Trophoblast cell (in vitro differentiated cells and primary cell): ENCODE data around the gene MAU2.

Experiments
- DNase-seq, 2 donors: peaks; one replicate each; pipeline ENCODE4 v3.0.0-alpha.2; 2016
- H2AFZ ChIP-seq: 2 replicates; pipeline ENCODE4 v1.6.1; 2013; ENCODE audit warnings: low read length, moderate library complexity, mild to moderate bottlenecking; ENCODE audit not compliant: insufficient read depth, poor library complexity
- H2AK5ac ChIP-seq: 2 replicates; pipeline ENCODE4 v1.6.1; 2013; ENCODE audit warnings: mild to moderate bottlenecking, low read length
- H2BK120ac ChIP-seq: 2 replicates; pipeline ENCODE4 v1.6.1; 2013; ENCODE audit warnings: low read length, mild to moderate bottlenecking, moderate library complexity; ENCODE audit not compliant: insufficient read depth, poor library complexity
- H2BK12ac ChIP-seq: 2 replicates; pipeline ENCODE4 v1.6.1; 2013; ENCODE audit warnings: mild to moderate bottlenecking, low read length, moderate library complexity
- H2BK5ac ChIP-seq: 2 replicates; pipeline ENCODE4 v1.6.1; 2013; ENCODE audit warnings: low read length, low read depth, moderate library complexity, mild to moderate bottlenecking; ENCODE audit not compliant: poor library complexity
- H3K14ac ChIP-seq: 2 replicates; pipeline ENCODE4 v1.6.1; 2013; ENCODE audit warnings: mild to moderate bottlenecking, low read length
- H3K18ac ChIP-seq: 2 replicates; pipeline ENCODE4 v1.6.1; 2013; ENCODE audit warnings: mild to moderate bottlenecking, low read length
- H3K23ac ChIP-seq: 2 replicates; pipeline ENCODE4 v1.6.1; 2013; ENCODE audit warnings: low read length
- H3K27ac ChIP-seq: 2 replicates; pipeline ENCODE4 v1.5.1; 2013; ENCODE audit warnings: low read depth, mild to moderate bottlenecking, inconsistent platforms, low read length, moderate library complexity
- H3K27me3 ChIP-seq: 2 replicates; pipeline ENCODE4 v1.6.1; 2013; ENCODE audit warnings: inconsistent platforms, mild to moderate bottlenecking, low read length, moderate library complexity; ENCODE audit not compliant: insufficient read depth
- H3K36me3 ChIP-seq, 2 experiments: 1 replicate in 1 of 2; 2 replicates in 1 of 2; pipeline ENCODE4 v1.6.1; 2013; ENCODE audit warnings: low read length in 2 of 2, mild to moderate bottlenecking in 2 of 2, moderate library complexity in 1 of 2; ENCODE audit not compliant: insufficient read depth in 2 of 2, control insufficient read depth in 1 of 2
- H3K4ac ChIP-seq: 2 replicates; pipeline ENCODE4 v1.6.1; 2013; ENCODE audit warnings: low read depth, mild to moderate bottlenecking, low read length, moderate library complexity
- H3K4me1 ChIP-seq, 2 experiments: 1 replicate in 1 of 2; 2 replicates in 1 of 2; pipeline ENCODE4 v1.6.1; 2013; ENCODE audit warnings: low read length in 2 of 2, mild to moderate bottlenecking in 2 of 2, moderate library complexity in 1 of 2; ENCODE audit not compliant: insufficient read depth in 2 of 2, control insufficient read depth in 1 of 2
- H3K4me2 ChIP-seq: 2 replicates; pipeline ENCODE4 v1.6.1; 2013; ENCODE audit warnings: inconsistent platforms, mild to moderate bottlenecking, low read length, moderate library complexity
- H3K4me3 ChIP-seq: 2 replicates; pipeline ENCODE4 v1.5.1; 2013; ENCODE audit warnings: mild to moderate bottlenecking, low read depth, low read length, inconsistent platforms
- H3K79me1 ChIP-seq: one replicate; pipeline ENCODE4 v1.6.1; 2013; ENCODE audit warnings: low read length
- H3K79me2 ChIP-seq: 2 replicates; pipeline ENCODE4 v1.6.1; 2013; ENCODE audit warnings: low read length, mild to moderate bottlenecking; ENCODE audit not compliant: control insufficient read depth, insufficient read depth, poor library complexity
- H3K9ac ChIP-seq: 2 replicates; pipeline ENCODE4 v1.6.1; 2013; ENCODE audit warnings: mild to moderate bottlenecking, low read length
- H3K9me3 ChIP-seq: 2 replicates; pipeline ENCODE4 v1.6.1; 2013; ENCODE audit warnings: low read depth, mild to moderate bottlenecking, control low read depth, inconsistent platforms, low read length; ENCODE audit not compliant: insufficient read depth
- H4K12ac ChIP-seq: 2 replicates; pipeline ENCODE4 v1.6.1; 2013; ENCODE audit warnings: low read depth, mild to moderate bottlenecking, low read length, moderate library complexity
- H4K8ac ChIP-seq: 2 replicates; pipeline ENCODE4 v1.6.1; 2013; ENCODE audit warnings: low read depth, mild to moderate bottlenecking, low read length, moderate library complexity
- H4K91ac ChIP-seq: one replicate; pipeline ENCODE4 v1.6.1; 2013; ENCODE audit warnings: low read depth, mild to moderate bottlenecking, low read length, moderate library complexity
- WGBS: extraction: QIAGEN DNeasy Blood & Tissue Kit; methylation state at CpG from one replicate; pipeline ENCODE4 v1.1.7; 2013; ENCODE audit warnings: missing lambda C conversion rate; ENCODE audit not compliant: insufficient read length, insufficient coverage; ENCODE audit errors: extremely low coverage; 5-methylcytosine and 5-hydroxymethylcytosine counted together

MAU2 gene

GRCh38 chr19:19404879-19405860 lies 84.5 kb downstream of the MAU2 start, which contains the start of gene GATAD2A:
TSS of gene GATAD2A (plus strand) at chr19:19405675. CDS start at chr19:19465346, 59,671 bp downstream.
- H3K79me2 ChIP-seq, result peaks cover 21% of the 10 kb centered on the region
- H3K9me3 ChIP-seq, result no peaks in the 10 kb centered on the region
- H3K23ac ChIP-seq, result no peak within 1 kb of the TSS
- H3K27ac ChIP-seq, result peak within 1 kb of the TSS; percentile 81
- peak within 1 kb of the TSS; percentile 96 for H4K91ac ChIP-seq
- peaks cover 15% of the 10 kb centered on the region for H3K79me1 ChIP-seq
- DNase-seq, result peak; percentile 95
- peak within 1 kb of the TSS; percentile 94 for H3K18ac ChIP-seq
- peak within 1 kb of the TSS; percentile 96 for H3K14ac ChIP-seq
- peak within 1 kb of the TSS; percentile 84 for H4K8ac ChIP-seq
- H2BK5ac ChIP-seq, result peak within 1 kb of the TSS; percentile 96
- peak within 1 kb of the TSS; percentile 71 for H2AK5ac ChIP-seq
- no CpG with 5 or more reads among the region's 90 CpGs for WGBS
- no peaks in the 10 kb centered on the region for H3K27me3 ChIP-seq
- H3K4me3 ChIP-seq, result peak within 1 kb of the TSS; percentile 87
- peak within 1 kb of the TSS; percentile 73 for H4K12ac ChIP-seq
- peaks cover 0 to 2% of the 10 kb centered on the region in 2 experiments for H3K36me3 ChIP-seq
- peak within 1 kb of the TSS; percentile 100 for H3K4ac ChIP-seq
- H3K4me2 ChIP-seq, result peak within 1 kb of the TSS; percentile 96
- H3K4me1 ChIP-seq, result peaks cover 13 to 21% of the 10 kb centered on the region in 2 experiments
- peak within 1 kb of the TSS; percentile 84 for H3K9ac ChIP-seq
- peak within 1 kb of the TSS; percentile 45 for H2BK12ac ChIP-seq
- peak within 1 kb of the TSS; percentile 89 for H2BK120ac ChIP-seq
- peak within 1 kb of the TSS; percentile 66 for H2AFZ ChIP-seq

GRCh38 chr19:19405971-19406877 lies 85.6 kb downstream of the MAU2 start:
- peak overlapping the region; percentile 96 for H2BK5ac ChIP-seq
- H3K36me3 ChIP-seq, result peaks cover 3 to 5% of the 10 kb centered on the region in 2 experiments
- H3K9ac ChIP-seq, result peak overlapping the region; percentile 84
- H3K79me2 ChIP-seq, result peaks cover 29% of the 10 kb centered on the region
- peaks cover 15% of the 10 kb centered on the region for H3K79me1 ChIP-seq
- peak overlapping the region; percentile 96 for H4K91ac ChIP-seq
- DNase-seq, result peak in 1 of 2 donors; percentile 20
- no peaks in the 10 kb centered on the region for H3K9me3 ChIP-seq
- H3K18ac ChIP-seq, result peak overlapping the region; percentile 94
- H3K4ac ChIP-seq, result peak overlapping the region; percentile 100
- H3K23ac ChIP-seq, result no peak overlapping the region
- no CpG with 5 or more reads among the region's 87 CpGs for WGBS
- H2BK120ac ChIP-seq, result peak overlapping the region; percentile 89
- peak overlapping the region; percentile 96 for H3K4me2 ChIP-seq
- peaks cover 17 to 31% of the 10 kb centered on the region in 2 experiments for H3K4me1 ChIP-seq
- H2AK5ac ChIP-seq, result peak overlapping the region; percentile 67
- H2AFZ ChIP-seq, result peak overlapping the region; percentile 66
- peak overlapping the region; percentile 45 for H2BK12ac ChIP-seq
- no peaks in the 10 kb centered on the region for H3K27me3 ChIP-seq
- peak overlapping the region; percentile 87 for H3K4me3 ChIP-seq
- peak overlapping the region; percentile 84 for H4K8ac ChIP-seq
- H3K14ac ChIP-seq, result peak overlapping the region; percentile 96
- peak overlapping the region; percentile 73 for H4K12ac ChIP-seq
- peak overlapping the region; percentile 81 for H3K27ac ChIP-seq

DNA sequence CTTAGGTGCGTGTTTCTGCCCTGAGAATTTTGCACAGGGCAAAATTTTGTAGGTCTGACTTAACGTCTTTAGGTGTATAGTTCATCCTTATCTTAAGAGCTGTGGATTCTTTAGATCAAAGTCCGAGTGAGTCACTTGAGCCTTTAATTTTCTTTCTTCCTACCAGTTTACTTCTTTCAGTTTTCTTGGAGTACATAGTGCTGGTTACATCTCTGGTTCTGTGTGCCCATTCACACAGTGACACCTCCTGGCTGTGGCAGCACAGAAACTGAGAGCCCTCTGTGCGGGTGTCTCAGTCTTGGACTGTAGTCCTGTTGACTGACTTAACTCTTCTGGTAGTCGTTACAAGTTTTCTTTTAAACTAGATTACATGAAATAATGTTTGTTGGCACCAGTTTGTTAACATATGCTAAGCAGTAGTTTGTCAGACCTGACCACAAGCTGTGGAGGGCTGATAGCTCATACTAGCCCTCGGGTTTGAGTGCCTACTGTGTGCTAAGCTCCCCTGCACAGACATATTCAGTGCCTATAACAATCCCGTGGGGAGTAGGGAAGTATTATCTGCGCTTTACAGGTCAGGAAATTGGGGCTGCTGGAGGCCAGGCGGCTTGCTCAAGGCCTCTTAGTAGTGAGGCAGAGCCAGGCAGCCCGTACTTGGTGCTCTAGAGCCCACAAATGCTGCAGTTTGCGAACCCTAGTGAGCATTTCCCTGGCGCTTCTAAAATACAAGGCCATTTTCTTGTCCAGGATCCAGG lies 86.4 kb downstream of the MAU2 start:
- peaks cover 15% of the 10 kb centered on the region for H3K79me1 ChIP-seq
- peak overlapping the region; percentile 80 for H3K23ac ChIP-seq
- peak overlapping the region; percentile 77 for H3K18ac ChIP-seq
- no peak overlapping the region for H2AFZ ChIP-seq
- peak overlapping the region; percentile 46 for H3K27ac ChIP-seq
- H2BK120ac ChIP-seq, result no peak overlapping the region
- no peaks in the 10 kb centered on the region for H3K9me3 ChIP-seq
- H3K36me3 ChIP-seq, result peaks cover 4 to 5% of the 10 kb centered on the region in 2 experiments
- peak overlapping the region; percentile 63 for H3K4ac ChIP-seq
- peak overlapping the region; percentile 30 for H4K91ac ChIP-seq
- peak overlapping the region; percentile 74 for H4K12ac ChIP-seq
- H3K14ac ChIP-seq, result no peak overlapping the region
- H3K79me2 ChIP-seq, result peaks cover 34% of the 10 kb centered on the region
- H3K4me3 ChIP-seq, result peak overlapping the region; percentile 71
- H2BK12ac ChIP-seq, result no peak overlapping the region
- H3K27me3 ChIP-seq, result no peaks in the 10 kb centered on the region
- peak overlapping the region; percentile 84 for H3K9ac ChIP-seq
- H3K4me2 ChIP-seq, result peak overlapping the region; percentile 68
- no CpG with 5 or more reads among the region's 12 CpGs for WGBS
- H2BK5ac ChIP-seq, result peak overlapping the region; percentile 61
- DNase-seq, result peak; percentile 79 to 95
- peaks cover 21 to 35% of the 10 kb centered on the region in 2 experiments for H3K4me1 ChIP-seq
- H4K8ac ChIP-seq, result no peak overlapping the region
- H2AK5ac ChIP-seq, result no peak overlapping the region
